ENCODE data around the gene CRTC3.
A peak's percentile ranks its signal among the peaks of the same experiment; 100 is the strongest.

CRTC3 gene

DNA sequence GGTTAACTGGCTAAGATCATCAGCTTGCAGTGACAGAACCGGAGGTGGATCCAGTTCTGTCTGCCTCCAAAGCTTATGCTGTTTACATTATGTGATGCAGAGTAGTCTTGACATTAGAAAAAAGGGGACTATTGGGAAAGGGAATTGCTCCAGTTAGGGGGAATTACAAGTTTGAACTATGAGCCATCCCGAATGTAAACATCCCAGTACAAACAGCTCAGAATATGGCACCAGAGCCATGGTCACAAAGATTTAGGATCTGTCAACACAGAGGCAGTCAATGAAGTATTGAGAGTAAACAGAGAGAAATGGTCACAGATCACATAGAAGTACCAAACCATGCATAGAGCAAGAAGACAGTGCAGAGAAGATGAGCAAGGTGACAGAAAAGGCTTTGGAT is 39.8 kb upstream of the CRTC3 start:
- no peak overlapping the region for H3K23ac ChIP-seq (ENCODE audit: low read depth, low read length, poor library complexity)
- no peaks in the 10 kb centered on the region for H3K79me1 ChIP-seq (ENCODE audit: low read depth, low read length)
- H3K4me1 ChIP-seq (ENCODE audit: control insufficient read depth in 2 of 2, insufficient read depth in 1 of 2, low read depth in 1 of 2, low read length in 2 of 2), result no peaks in the 10 kb centered on the region
- no peak overlapping the region for H3K18ac ChIP-seq (ENCODE audit: low read length)
- H3K14ac ChIP-seq (ENCODE audit: low read length), result no peak overlapping the region
- H2BK5ac ChIP-seq (ENCODE audit: low read length), result no peak overlapping the region
- peak overlapping the region; percentile 3 for H4K91ac ChIP-seq (ENCODE audit: low read depth, low read length, poor library complexity)
- no peak overlapping the region for H3K9ac ChIP-seq (ENCODE audit: low read depth, low read length, poor library complexity)
- peaks cover 10 to 96% of the 10 kb centered on the region in 2 donors for H3K36me3 ChIP-seq (replicated peaks in 1 of 2; ENCODE audit: control insufficient read depth in 2 of 2, insufficient read depth in 2 of 2, low read length in 2 of 2)
- H4K8ac ChIP-seq (ENCODE audit: low read depth, low read length), result no peak overlapping the region
- H3K9me3 ChIP-seq (replicated peaks in 1 of 2; ENCODE audit: control insufficient read depth in 2 of 2, insufficient read depth in 1 of 2, low read depth in 1 of 2, low read length in 2 of 2), result no peaks in the 10 kb centered on the region
- H2BK12ac ChIP-seq (ENCODE audit: low read length), result no peak overlapping the region
- no peak overlapping the region for H2AK5ac ChIP-seq (ENCODE audit: low read depth, low read length)
- H3K4me3 ChIP-seq (ENCODE audit: low read length in 2 of 2), result no peak overlapping the region
- no peak overlapping the region for H3K4me2 ChIP-seq (ENCODE audit: insufficient read depth, low read length, poor library complexity, severe bottlenecking)
- H2AFZ ChIP-seq (ENCODE audit: low read length), result no peak overlapping the region
- H2BK120ac ChIP-seq (ENCODE audit: low read depth, low read length), result no peak overlapping the region
- no peaks in the 10 kb centered on the region for H3K27me3 ChIP-seq (ENCODE audit: control insufficient read depth in 3 of 3, insufficient read depth in 3 of 3, low read depth in 1 of 3, low read length in 3 of 3)
- H3K27ac ChIP-seq (replicated peaks; ENCODE audit: low read length), result no peak overlapping the region
- no peak overlapping the region for H2BK15ac ChIP-seq (ENCODE audit: low read length)
- WGBS, 2 donors (ENCODE audit: extremely low coverage in 2 of 2, insufficient read length in 2 of 2, insufficient replicate concordance in 1 of 2), result no CpG with 5 or more reads among the region's 2 CpGs
- no peak overlapping the region for H3K4ac ChIP-seq (ENCODE audit: low read length)
- no peak for DNase-seq (ENCODE audit: low spot score)

DNA sequence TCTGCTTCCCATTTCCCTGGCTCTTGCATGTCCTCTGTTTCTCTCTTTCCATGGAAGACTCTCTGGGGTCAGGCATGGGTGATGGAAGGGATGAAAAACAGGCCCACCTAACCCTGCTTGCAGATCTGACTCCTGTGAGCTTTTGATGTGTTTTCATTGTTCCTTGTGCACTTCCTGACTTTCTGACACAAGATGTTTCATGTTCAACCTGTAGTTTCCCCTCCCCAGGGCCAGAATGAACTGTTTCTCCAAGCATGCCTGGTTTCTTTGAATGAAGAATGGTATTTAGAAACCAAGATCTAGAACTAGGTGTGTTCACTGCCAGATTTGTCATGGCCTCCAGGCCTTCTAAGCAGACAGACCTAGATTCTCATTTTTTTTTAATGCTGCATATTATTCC is 36.1 kb upstream of the CRTC3 start:
- Histone ChIP-seq H2BK120ac (ENCODE audit: low read depth, low read length) (no peak overlapping the region), H3K36me3 (replicated peaks in 1 of 2; ENCODE audit: control insufficient read depth in 2 of 2, insufficient read depth in 2 of 2, low read length in 2 of 2) (peaks cover 9 to 93% of the 10 kb centered on the region in 2 donors), H2AFZ (ENCODE audit: low read length) (no peak overlapping the region)

DNA sequence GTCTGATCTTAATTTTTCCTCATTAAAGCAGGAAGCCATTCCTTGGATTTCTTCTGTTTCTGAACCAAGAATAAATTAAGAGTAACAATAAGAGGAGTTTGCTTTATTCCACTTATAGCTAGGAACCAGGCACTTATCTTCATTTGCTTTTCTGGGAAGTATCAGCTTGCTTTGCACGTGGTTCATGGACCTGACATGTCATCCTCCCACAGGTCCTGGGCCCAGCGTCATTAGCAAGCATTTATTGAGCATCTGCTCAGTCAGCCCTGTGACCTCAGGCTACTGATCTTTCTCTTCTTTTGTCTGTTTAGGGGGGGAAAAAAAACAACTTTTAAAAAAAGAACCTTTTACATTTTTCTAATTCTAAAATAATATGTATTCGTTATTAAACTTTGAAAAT is 34.7 kb upstream of the CRTC3 start:
- no peaks in the 10 kb centered on the region for H3K9me3 ChIP-seq (replicated peaks in 1 of 2; ENCODE audit: control insufficient read depth in 2 of 2, insufficient read depth in 1 of 2, low read depth in 1 of 2, low read length in 2 of 2)
- no peak overlapping the region for H2BK120ac ChIP-seq (ENCODE audit: low read depth, low read length)
- no peak overlapping the region for H2AK5ac ChIP-seq (ENCODE audit: low read depth, low read length)
- H3K14ac ChIP-seq (ENCODE audit: low read length), result no peak overlapping the region
- H3K4ac ChIP-seq (ENCODE audit: low read length), result no peak overlapping the region
- WGBS, 2 donors (ENCODE audit: extremely low coverage in 2 of 2, insufficient read length in 2 of 2, insufficient replicate concordance in 1 of 2), result no CpG with 5 or more reads among the region's 3 CpGs
- no peak overlapping the region for H4K91ac ChIP-seq (ENCODE audit: low read depth, low read length, poor library complexity)
- no peaks in the 10 kb centered on the region for H3K4me1 ChIP-seq (ENCODE audit: control insufficient read depth in 2 of 2, insufficient read depth in 1 of 2, low read depth in 1 of 2, low read length in 2 of 2)
- no peak overlapping the region for H3K4me3 ChIP-seq (ENCODE audit: low read length in 2 of 2)
- peaks cover 8 to 91% of the 10 kb centered on the region in 2 donors for H3K36me3 ChIP-seq (replicated peaks in 1 of 2; ENCODE audit: control insufficient read depth in 2 of 2, insufficient read depth in 2 of 2, low read length in 2 of 2)
- H2BK12ac ChIP-seq (ENCODE audit: low read length), result no peak overlapping the region
- H3K23ac ChIP-seq (ENCODE audit: low read depth, low read length, poor library complexity), result no peak overlapping the region
- H3K9ac ChIP-seq (ENCODE audit: low read depth, low read length, poor library complexity), result no peak overlapping the region
- no peak overlapping the region for H2AFZ ChIP-seq (ENCODE audit: low read length)
- H2BK5ac ChIP-seq (ENCODE audit: low read length), result no peak overlapping the region
- no peaks in the 10 kb centered on the region for H3K27me3 ChIP-seq (ENCODE audit: control insufficient read depth in 3 of 3, insufficient read depth in 3 of 3, low read depth in 1 of 3, low read length in 3 of 3)
- no peak overlapping the region for H3K27ac ChIP-seq (replicated peaks; ENCODE audit: low read length)
- H2BK15ac ChIP-seq (ENCODE audit: low read length), result no peak overlapping the region
- no peak overlapping the region for H3K18ac ChIP-seq (ENCODE audit: low read length)
- no peaks in the 10 kb centered on the region for H3K79me1 ChIP-seq (ENCODE audit: low read depth, low read length)
- H3K4me2 ChIP-seq (ENCODE audit: insufficient read depth, low read length, poor library complexity, severe bottlenecking), result no peak overlapping the region
- no peak for DNase-seq (ENCODE audit: low spot score)
- no peak overlapping the region for H4K8ac ChIP-seq (ENCODE audit: low read depth, low read length)

More for the DNA sequence above, 36.1 kb upstream of the CRTC3 start:
- no peak overlapping the region for H3K9ac ChIP-seq (ENCODE audit: low read depth, low read length, poor library complexity)
- H4K8ac ChIP-seq (ENCODE audit: low read depth, low read length), result no peak overlapping the region
- no peak overlapping the region for H2BK15ac ChIP-seq (ENCODE audit: low read length)
- no peak overlapping the region for H3K18ac ChIP-seq (ENCODE audit: low read length)
- no peak overlapping the region for H3K4me2 ChIP-seq (ENCODE audit: insufficient read depth, low read length, poor library complexity, severe bottlenecking)
- H3K9me3 ChIP-seq (replicated peaks in 1 of 2; ENCODE audit: control insufficient read depth in 2 of 2, insufficient read depth in 1 of 2, low read depth in 1 of 2, low read length in 2 of 2), result no peaks in the 10 kb centered on the region
- no peak overlapping the region for H2BK5ac ChIP-seq (ENCODE audit: low read length)
- no peak overlapping the region for H2AK5ac ChIP-seq (ENCODE audit: low read depth, low read length)
- no peak overlapping the region for H3K4me3 ChIP-seq (ENCODE audit: low read length in 2 of 2)
- no peak overlapping the region for H3K27ac ChIP-seq (replicated peaks; ENCODE audit: low read length)
- no peak overlapping the region for H3K14ac ChIP-seq (ENCODE audit: low read length)
- no peaks in the 10 kb centered on the region for H3K27me3 ChIP-seq (ENCODE audit: control insufficient read depth in 3 of 3, insufficient read depth in 3 of 3, low read depth in 1 of 3, low read length in 3 of 3)
- H2BK12ac ChIP-seq (ENCODE audit: low read length), result no peak overlapping the region
- H3K4ac ChIP-seq (ENCODE audit: low read length), result no peak overlapping the region
- no peak overlapping the region for H3K23ac ChIP-seq (ENCODE audit: low read depth, low read length, poor library complexity)
- DNase-seq (ENCODE audit: low spot score), result no peak
- H4K91ac ChIP-seq (ENCODE audit: low read depth, low read length, poor library complexity), result no peak overlapping the region
- H3K79me1 ChIP-seq (ENCODE audit: low read depth, low read length), result no peaks in the 10 kb centered on the region
- no peaks in the 10 kb centered on the region for H3K4me1 ChIP-seq (ENCODE audit: control insufficient read depth in 2 of 2, insufficient read depth in 1 of 2, low read depth in 1 of 2, low read length in 2 of 2)

DNA sequence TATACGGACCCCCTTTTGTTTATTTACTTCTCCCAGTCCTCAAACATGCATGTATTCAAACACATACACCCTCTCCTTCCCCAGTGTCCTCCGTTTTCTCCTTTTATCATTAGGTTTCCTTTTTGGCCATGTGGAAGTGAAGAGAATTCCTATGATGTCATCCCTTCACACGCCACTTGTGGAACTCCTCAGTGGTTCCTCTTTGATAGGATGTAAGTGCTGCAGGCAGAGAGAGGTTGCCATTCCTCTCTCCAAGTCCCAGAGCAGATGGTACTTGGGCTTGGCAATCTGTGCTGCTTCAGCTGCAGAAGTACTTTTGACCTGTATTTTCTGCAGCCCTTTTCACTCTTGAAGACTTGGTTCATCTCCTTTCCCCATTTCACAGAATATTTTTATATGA is 32.9 kb upstream of the CRTC3 start:
- no peak overlapping the region for H2BK12ac ChIP-seq (ENCODE audit: low read length)
- H3K18ac ChIP-seq (ENCODE audit: low read length), result no peak overlapping the region
- H3K79me1 ChIP-seq (ENCODE audit: low read depth, low read length), result no peaks in the 10 kb centered on the region
- peak overlapping the region in 1 of 2 donors; percentile 48 for H3K4me3 ChIP-seq (ENCODE audit: low read length in 2 of 2)
- WGBS, 2 donors (ENCODE audit: extremely low coverage in 2 of 2, insufficient read length in 2 of 2, insufficient replicate concordance in 1 of 2), result no CpG with 5 or more reads among the region's 3 CpGs
- no peak overlapping the region for H3K4ac ChIP-seq (ENCODE audit: low read length)
- H2AFZ ChIP-seq (ENCODE audit: low read length), result no peak overlapping the region
- H3K14ac ChIP-seq (ENCODE audit: low read length), result no peak overlapping the region
- no peak overlapping the region for H4K91ac ChIP-seq (ENCODE audit: low read depth, low read length, poor library complexity)
- H2BK15ac ChIP-seq (ENCODE audit: low read length), result no peak overlapping the region
- H2BK120ac ChIP-seq (ENCODE audit: low read depth, low read length), result no peak overlapping the region
- no peak overlapping the region for H3K4me2 ChIP-seq (ENCODE audit: insufficient read depth, low read length, poor library complexity, severe bottlenecking)
- no peaks in the 10 kb centered on the region for H3K9me3 ChIP-seq (replicated peaks in 1 of 2; ENCODE audit: control insufficient read depth in 2 of 2, insufficient read depth in 1 of 2, low read depth in 1 of 2, low read length in 2 of 2)
- peaks cover 6 to 92% of the 10 kb centered on the region in 2 donors for H3K36me3 ChIP-seq (replicated peaks in 1 of 2; ENCODE audit: control insufficient read depth in 2 of 2, insufficient read depth in 2 of 2, low read length in 2 of 2)
- no peaks in the 10 kb centered on the region for H3K4me1 ChIP-seq (ENCODE audit: control insufficient read depth in 2 of 2, insufficient read depth in 1 of 2, low read depth in 1 of 2, low read length in 2 of 2)
- no peaks in the 10 kb centered on the region for H3K27me3 ChIP-seq (ENCODE audit: control insufficient read depth in 3 of 3, insufficient read depth in 3 of 3, low read depth in 1 of 3, low read length in 3 of 3)
- H3K27ac ChIP-seq (replicated peaks; ENCODE audit: low read length), result no peak overlapping the region
- no peak overlapping the region for H3K9ac ChIP-seq (ENCODE audit: low read depth, low read length, poor library complexity)
- H2AK5ac ChIP-seq (ENCODE audit: low read depth, low read length), result no peak overlapping the region
- DNase-seq (ENCODE audit: low spot score), result no peak
- no peak overlapping the region for H3K23ac ChIP-seq (ENCODE audit: low read depth, low read length, poor library complexity)
- no peak overlapping the region for H2BK5ac ChIP-seq (ENCODE audit: low read length)
- H4K8ac ChIP-seq (ENCODE audit: low read depth, low read length), result no peak overlapping the region
